Measurements from ENCODE around the gene PLEKHM3.

DNA sequence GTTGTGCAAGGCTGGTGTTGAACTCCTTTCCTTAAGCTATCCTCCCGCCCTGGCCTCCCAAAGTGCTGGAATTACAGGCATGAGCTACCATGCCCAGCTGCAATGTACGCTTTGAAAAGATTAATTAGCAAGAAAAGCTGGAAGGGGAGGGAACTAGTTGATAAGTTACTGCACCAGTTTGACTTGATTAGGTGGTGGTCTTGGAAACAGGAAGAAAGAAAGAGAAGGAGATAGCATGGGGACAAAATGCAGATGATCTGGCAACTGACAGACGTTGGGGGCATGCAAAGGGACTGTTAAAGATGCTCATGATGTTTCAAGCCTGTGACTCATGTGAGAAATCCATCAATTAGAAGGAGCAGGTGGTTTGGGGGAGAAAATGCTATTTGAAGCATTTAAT, 68.6 kb downstream of the PLEKHM3 start:
- TF ChIP-seq, protein P1, sequence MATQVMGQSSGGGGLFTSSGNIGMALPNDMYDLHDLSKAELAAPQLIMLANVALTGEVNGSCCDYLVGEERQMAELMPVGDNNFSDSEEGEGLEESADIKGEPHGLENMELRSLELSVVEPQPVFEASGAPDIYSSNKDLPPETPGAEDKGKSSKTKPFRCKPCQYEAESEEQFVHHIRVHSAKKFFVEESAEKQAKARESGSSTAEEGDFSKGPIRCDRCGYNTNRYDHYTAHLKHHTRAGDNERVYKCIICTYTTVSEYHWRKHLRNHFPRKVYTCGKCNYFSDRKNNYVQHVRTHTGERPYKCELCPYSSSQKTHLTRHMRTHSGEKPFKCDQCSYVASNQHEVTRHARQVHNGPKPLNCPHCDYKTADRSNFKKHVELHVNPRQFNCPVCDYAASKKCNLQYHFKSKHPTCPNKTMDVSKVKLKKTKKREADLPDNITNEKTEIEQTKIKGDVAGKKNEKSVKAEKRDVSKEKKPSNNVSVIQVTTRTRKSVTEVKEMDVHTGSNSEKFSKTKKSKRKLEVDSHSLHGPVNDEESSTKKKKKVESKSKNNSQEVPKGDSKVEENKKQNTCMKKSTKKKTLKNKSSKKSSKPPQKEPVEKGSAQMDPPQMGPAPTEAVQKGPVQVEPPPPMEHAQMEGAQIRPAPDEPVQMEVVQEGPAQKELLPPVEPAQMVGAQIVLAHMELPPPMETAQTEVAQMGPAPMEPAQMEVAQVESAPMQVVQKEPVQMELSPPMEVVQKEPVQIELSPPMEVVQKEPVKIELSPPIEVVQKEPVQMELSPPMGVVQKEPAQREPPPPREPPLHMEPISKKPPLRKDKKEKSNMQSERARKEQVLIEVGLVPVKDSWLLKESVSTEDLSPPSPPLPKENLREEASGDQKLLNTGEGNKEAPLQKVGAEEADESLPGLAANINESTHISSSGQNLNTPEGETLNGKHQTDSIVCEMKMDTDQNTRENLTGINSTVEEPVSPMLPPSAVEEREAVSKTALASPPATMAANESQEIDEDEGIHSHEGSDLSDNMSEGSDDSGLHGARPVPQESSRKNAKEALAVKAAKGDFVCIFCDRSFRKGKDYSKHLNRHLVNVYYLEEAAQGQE (IDR thresholded peaks at IDR 0.05; ENCODE audit: low read depth) = no peak
- TF ChIP-seq EP300 (IDR thresholded peaks at IDR 0.05; ENCODE audit: borderline replicate concordance) (no peak), YY1 (IDR thresholded peaks at IDR 0.05; ENCODE audit: low read depth) (no peak), TAF1 (IDR thresholded peaks at IDR 0.05; ENCODE audit: low read depth) (no peak), FOXM1 (IDR thresholded peaks at IDR 0.05; ENCODE audit: borderline replicate concordance, low read depth) (no peak), TCF12 (IDR thresholded peaks at IDR 0.05; ENCODE audit: low read depth) (no peak), TEAD4 (IDR thresholded peaks at IDR 0.05) (no peak), CREB1 (IDR thresholded peaks at IDR 0.05; ENCODE audit: low read depth) (no peak), RAD21 (IDR thresholded peaks at IDR 0.05; ENCODE audit: low read depth) (no peak)
- TF ChIP-seq, protein P2, sequence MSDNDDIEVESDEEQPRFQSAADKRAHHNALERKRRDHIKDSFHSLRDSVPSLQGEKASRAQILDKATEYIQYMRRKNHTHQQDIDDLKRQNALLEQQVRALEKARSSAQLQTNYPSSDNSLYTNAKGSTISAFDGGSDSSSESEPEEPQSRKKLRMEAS (IDR thresholded peaks at IDR 0.05) = no peak
- TF ChIP-seq, protein P3, sequence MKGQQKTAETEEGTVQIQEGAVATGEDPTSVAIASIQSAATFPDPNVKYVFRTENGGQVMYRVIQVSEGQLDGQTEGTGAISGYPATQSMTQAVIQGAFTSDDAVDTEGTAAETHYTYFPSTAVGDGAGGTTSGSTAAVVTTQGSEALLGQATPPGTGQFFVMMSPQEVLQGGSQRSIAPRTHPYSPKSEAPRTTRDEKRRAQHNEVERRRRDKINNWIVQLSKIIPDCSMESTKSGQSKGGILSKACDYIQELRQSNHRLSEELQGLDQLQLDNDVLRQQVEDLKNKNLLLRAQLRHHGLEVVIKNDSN (IDR thresholded peaks at IDR 0.05) = no peak
